ENCODE results near the gene ACLY.

The ACLY gene

GRCh38 chr17:41910701-41911391 is 7.9 kb downstream of the ACLY start:
- Mint-ChIP-seq H3K4me1 (peaks cover 68% of the 10 kb centered on the region), H3K27ac (peak overlapping the region; percentile 80), H3K36me3 (ENCODE audit: low read depth) (peaks cover 53% of the 10 kb centered on the region), H3K27me3 (ENCODE audit: low read depth, poor library complexity) (peaks cover 4% of the 10 kb centered on the region), H3K4me3 (no peak overlapping the region), H3K9me3 (no peaks in the 10 kb centered on the region)
- no peak for DNase-seq
- TF ChIP-seq CTCF (IDR thresholded peaks at IDR 0.05): no peak

- H3K9me3 Mint-ChIP-seq: no peaks in the 10 kb centered on the region
- H3K4me1 Mint-ChIP-seq: peaks cover 50% of the 10 kb centered on the region
- H3K4me3 Mint-ChIP-seq: no peak overlapping the region
- peak overlapping the region; percentile 84 for H3K27ac Mint-ChIP-seq
- H3K27me3 Mint-ChIP-seq (ENCODE audit: low read depth, poor library complexity): peaks cover 4% of the 10 kb centered on the region
- H3K36me3 Mint-ChIP-seq (ENCODE audit: low read depth): peaks cover 65% of the 10 kb centered on the region
- TF ChIP-seq CTCF (IDR thresholded peaks at IDR 0.05): no peak
- DNase-seq: peak; percentile 17
Measured at GRCh38 chr17:41909088-41909487, 9.7 kb downstream of the ACLY start.

GRCh38 chr17:41907633-41908539 is 10.9 kb downstream of the ACLY start:
- no peak for DNase-seq
- TF ChIP-seq CTCF (IDR thresholded peaks at IDR 0.05): no peak
- no peak overlapping the region for H3K4me3 Mint-ChIP-seq

GRCh38 chr17:41907185-41907556 is 11.6 kb downstream of the ACLY start:
- H3K9me3 Mint-ChIP-seq: no peaks in the 10 kb centered on the region
- peak overlapping the region; percentile 95 for H3K27ac Mint-ChIP-seq
- H3K4me3 Mint-ChIP-seq: no peak overlapping the region
- peaks cover 56% of the 10 kb centered on the region for H3K36me3 Mint-ChIP-seq (ENCODE audit: low read depth)
- H3K4me1 Mint-ChIP-seq: peaks cover 33% of the 10 kb centered on the region
- DNase-seq: no peak
- TF ChIP-seq CTCF (IDR thresholded peaks at IDR 0.05): no peak
- H3K27me3 Mint-ChIP-seq (ENCODE audit: low read depth, poor library complexity): peaks cover 4% of the 10 kb centered on the region

More at GRCh38 chr17:41907633-41908539, 10.9 kb downstream of the ACLY start:
- Mint-ChIP-seq H3K9me3 (no peaks in the 10 kb centered on the region), H3K27ac (peak overlapping the region; percentile 95), H3K4me1 (peaks cover 39% of the 10 kb centered on the region), H3K27me3 (ENCODE audit: low read depth, poor library complexity) (peaks cover 4% of the 10 kb centered on the region), H3K36me3 (ENCODE audit: low read depth) (peaks cover 60% of the 10 kb centered on the region)

- peak overlapping the region; percentile 95 for H3K27ac Mint-ChIP-seq
- no peak for TF ChIP-seq CTCF (IDR thresholded peaks at IDR 0.05)
- H3K9me3 Mint-ChIP-seq: no peaks in the 10 kb centered on the region
- H3K27me3 Mint-ChIP-seq (ENCODE audit: low read depth, poor library complexity): peaks cover 4% of the 10 kb centered on the region
- peaks cover 60% of the 10 kb centered on the region for H3K36me3 Mint-ChIP-seq (ENCODE audit: low read depth)
- H3K4me1 Mint-ChIP-seq: peaks cover 33% of the 10 kb centered on the region
- H3K4me3 Mint-ChIP-seq: no peak overlapping the region
- DNase-seq: no peak
Measured at GRCh38 chr17:41906465-41907184, 12.1 kb downstream of the ACLY start.

Measured in nephron progenitor cell (in vitro differentiated cells).